HepG2 (cell line): ENCODE data around the gene ADCY1. TPM values are rescaled to one million over a fixed set of nuclear protein-coding genes. Genes with fewer than 3 reads are reported as not detected.
"Not testable (repeated sequence)": the region's sequence is repeated elsewhere in the genome, so short reads cannot be mapped to it uniquely, and the experiment has no call there.

Source experiments
- ARHGAP35 ChIP-seq: sonication (generic); formaldehyde crosslinking; IDR thresholded peaks from 2 replicates; pipeline ENCODE4 v1.9.0; 2022; ENCODE audit warnings: mild to moderate bottlenecking, inconsistent platforms, moderate library complexity, missing genetic modification reagents, borderline replicate concordance
- ARNT2 ChIP-seq: sonication (generic); formaldehyde crosslinking; IDR thresholded peaks from 2 replicates; pipeline ENCODE4 v1.8.0; 2022; ENCODE audit warnings: mild to moderate bottlenecking, low read depth, missing genetic modification reagents, moderate library complexity
- ATF7 ChIP-seq, 2 experiments: fragments of 450-650 bp in 1 of 2; sonication (generic) in 1 of 2; formaldehyde crosslinking in 1 of 2; IDR thresholded peaks; 2 replicates each; pipeline versions ENCODE4 v1.4.0 to v1.6.1; 2016 to 2020; ENCODE audit warnings: antibody characterized with exemption in 1 of 2, mild to moderate bottlenecking in 1 of 2, missing genetic modification reagents in 1 of 2
- BORCS8-MEF2B ChIP-seq: sonication (generic); formaldehyde crosslinking; IDR thresholded peaks from 2 replicates; pipeline ENCODE4 v1.8.0; 2022; ENCODE audit warnings: mild to moderate bottlenecking, missing genetic modification reagents
- FOSL2 ChIP-seq: sonication (generic); formaldehyde crosslinking; IDR thresholded peaks from 2 replicates; pipeline ENCODE4 v1.4.0; 2020; ENCODE audit warnings: missing genetic modification reagents
- FOXA1 ChIP-seq, 2 experiments: fragments of 450-650 bp in 1 of 2; sonication (generic) in 1 of 2; formaldehyde crosslinking in 1 of 2; IDR thresholded peaks; 2 replicates each; pipeline versions ENCODE4 v1.4.0 to v1.6.1; 2016 to 2020; ENCODE audit warnings: missing genetic modification reagents in 1 of 2
- FOXO1 ChIP-seq: sonication (generic); formaldehyde crosslinking; IDR thresholded peaks from 2 replicates; pipeline ENCODE4 v1.4.0; 2020; ENCODE audit warnings: missing genetic modification reagents
- GABPA ChIP-seq, 2 experiments: IDR thresholded peaks; 2 replicates each; pipeline ENCODE4 v1.6.1; 2011 to 2016; ENCODE audit warnings: low read depth in 2 of 2, low read length in 1 of 2, missing biosample characterization in 1 of 2, missing genetic modification characterization in 1 of 2
- HDAC1 ChIP-seq: sonication (generic); formaldehyde crosslinking; IDR thresholded peaks from 2 replicates; pipeline ENCODE4 v1.5.1; 2020; ENCODE audit warnings: mild to moderate bottlenecking, missing genetic modification reagents
- IRF2 ChIP-seq: IDR thresholded peaks from 2 replicates; pipeline ENCODE4 v1.6.1; 2018; ENCODE audit warnings: missing genetic modification reagents, missing compliant biosample characterization
- KDM5B ChIP-seq: sonication (generic); formaldehyde crosslinking; IDR thresholded peaks from 2 replicates; pipeline ENCODE4 v1.4.0; 2020; ENCODE audit warnings: missing genetic modification reagents, mild to moderate bottlenecking, borderline replicate concordance
- NCOA2 ChIP-seq: sonication (generic); formaldehyde crosslinking; IDR thresholded peaks from 2 replicates; pipeline ENCODE4 v1.8.0; 2022; ENCODE audit warnings: inconsistent platforms
- NKX3-1 ChIP-seq: sonication (generic); formaldehyde crosslinking; IDR thresholded peaks from 2 replicates; pipeline ENCODE4 v1.5.0; 2020; ENCODE audit warnings: missing genetic modification reagents
- NONO ChIP-seq, 2 experiments: fragments of 450-650 bp in 1 of 2; sonication (generic) in 1 of 2; formaldehyde crosslinking in 1 of 2; IDR thresholded peaks in 1 of 2; conservative IDR thresholded peaks in 1 of 2; 2 replicates each; pipeline versions ENCODE4 v1.6.1 to v1.8.0; 2017 to 2022; ENCODE audit warnings: mild to moderate bottlenecking in 1 of 2, missing genetic modification reagents in 1 of 2, moderate library complexity in 1 of 2
- POLR2A ChIP-seq, 2 experiments: IDR thresholded peaks; 2 replicates each; pipeline ENCODE4 v1.6.1; 2011; ENCODE audit warnings: low read depth in 2 of 2, low read length in 2 of 2, mild to moderate bottlenecking in 1 of 2, moderate library complexity in 1 of 2; ENCODE audit not compliant: insufficient read depth in 1 of 2
- REL ChIP-seq: sonication (generic); formaldehyde crosslinking; conservative IDR thresholded peaks from 2 replicates; pipeline ENCODE4 v1.8.0; 2022; ENCODE audit warnings: mild to moderate bottlenecking, missing genetic modification reagents, moderate library complexity
- SP1 ChIP-seq, 2 experiments: fragments of 450-650 bp in 1 of 2; sonication (generic) in 1 of 2; formaldehyde crosslinking in 1 of 2; IDR thresholded peaks; 2 replicates each; pipeline versions ENCODE4 v1.4.0 to v1.6.1; 2016 to 2020; ENCODE audit warnings: missing genetic modification reagents in 1 of 2
- SP4 ChIP-seq: sonication (generic); formaldehyde crosslinking; IDR thresholded peaks from 2 replicates; pipeline ENCODE4 v1.8.1; 2023; ENCODE audit warnings: mild to moderate bottlenecking, missing genetic modification reagents
- THAP11 ChIP-seq: IDR thresholded peaks from 2 replicates; pipeline ENCODE4 v1.6.1; 2016; ENCODE audit warnings: missing biosample characterization, missing genetic modification reagents
- THYN1 ChIP-seq: sonication (generic); formaldehyde crosslinking; IDR thresholded peaks from 2 replicates; pipeline ENCODE4 v1.8.1; 2023; ENCODE audit warnings: low read depth, mild to moderate bottlenecking, moderate library complexity, missing genetic modification reagents, borderline replicate concordance
- YEATS4 ChIP-seq: sonication (generic); formaldehyde crosslinking; IDR thresholded peaks from 2 replicates; pipeline ENCODE4 v1.4.0; 2020; ENCODE audit warnings: missing genetic modification reagents, borderline replicate concordance
- ZNF205 ChIP-seq: IDR thresholded peaks from 2 replicates; pipeline ENCODE4 v1.6.1; 2018; ENCODE audit warnings: missing biosample characterization, missing genetic modification reagents
- ZNF564 ChIP-seq: sonication (generic); formaldehyde crosslinking; IDR thresholded peaks from 2 replicates; pipeline ENCODE4 v1.8.1; 2023; ENCODE audit warnings: mild to moderate bottlenecking, missing genetic modification reagents
- ZNF614 ChIP-seq: IDR thresholded peaks from 2 replicates; pipeline ENCODE4 v1.6.1; 2018; ENCODE audit warnings: missing biosample characterization, missing genetic modification reagents, inconsistent platforms, borderline replicate concordance
- ZNF709 ChIP-seq: sonication (generic); formaldehyde crosslinking; IDR thresholded peaks from 2 replicates; pipeline ENCODE4 v1.5.0; 2020; ENCODE audit warnings: mild to moderate bottlenecking, missing genetic modification reagents
- ZNF775 ChIP-seq: sonication (generic); formaldehyde crosslinking; IDR thresholded peaks from 2 replicates; pipeline ENCODE4 v1.4.0; 2020; ENCODE audit warnings: missing genetic modification reagents, mild to moderate bottlenecking, moderate library complexity, borderline replicate concordance
- polyA plus RNA-seq, 8 experiments: library from polyadenylated mRNA; depleted of rRNA in 3 of 8; stranded (reverse) in 7 of 8; unstranded in 1 of 8; fragments of >200 nt; fragmentation: Illumina TruSeq in 4 of 8; extraction: Trizol in 4 of 8; gene quantifications; 2 replicates each; pipeline versions ENCODE4 v1.2.1 to v1.2.3, GENCODE V29; 2011 to 2016; ENCODE audit warnings: low read depth in 4 of 8, missing spikeins in 1 of 8, mixed read lengths in 1 of 8; ENCODE audit not compliant: insufficient read depth in 1 of 8
- total RNA-seq, 5 experiments: library from RNA; depleted of rRNA; stranded (reverse); fragments of >200 nt; fragmentation: Illumina TruSeq; extraction: Trizol; gene quantifications; 2 replicates each; pipeline ENCODE4 v1.2.3, GENCODE V29; 2016; ENCODE audit warnings: low read depth in 1 of 5
- TF ChIP-seq, protein P1 (sequence below): IDR thresholded peaks from 2 replicates; pipeline ENCODE4 v1.6.1; 2018; ENCODE audit warnings: missing genetic modification reagents

The ADCY1 gene
- total and polyA plus RNA-seq, 2 of the 13 experiments (the other 11 are each of a cell fraction or from before 2014, with no cell fraction given), result 0.80 to 1.2 TPM

DNA sequence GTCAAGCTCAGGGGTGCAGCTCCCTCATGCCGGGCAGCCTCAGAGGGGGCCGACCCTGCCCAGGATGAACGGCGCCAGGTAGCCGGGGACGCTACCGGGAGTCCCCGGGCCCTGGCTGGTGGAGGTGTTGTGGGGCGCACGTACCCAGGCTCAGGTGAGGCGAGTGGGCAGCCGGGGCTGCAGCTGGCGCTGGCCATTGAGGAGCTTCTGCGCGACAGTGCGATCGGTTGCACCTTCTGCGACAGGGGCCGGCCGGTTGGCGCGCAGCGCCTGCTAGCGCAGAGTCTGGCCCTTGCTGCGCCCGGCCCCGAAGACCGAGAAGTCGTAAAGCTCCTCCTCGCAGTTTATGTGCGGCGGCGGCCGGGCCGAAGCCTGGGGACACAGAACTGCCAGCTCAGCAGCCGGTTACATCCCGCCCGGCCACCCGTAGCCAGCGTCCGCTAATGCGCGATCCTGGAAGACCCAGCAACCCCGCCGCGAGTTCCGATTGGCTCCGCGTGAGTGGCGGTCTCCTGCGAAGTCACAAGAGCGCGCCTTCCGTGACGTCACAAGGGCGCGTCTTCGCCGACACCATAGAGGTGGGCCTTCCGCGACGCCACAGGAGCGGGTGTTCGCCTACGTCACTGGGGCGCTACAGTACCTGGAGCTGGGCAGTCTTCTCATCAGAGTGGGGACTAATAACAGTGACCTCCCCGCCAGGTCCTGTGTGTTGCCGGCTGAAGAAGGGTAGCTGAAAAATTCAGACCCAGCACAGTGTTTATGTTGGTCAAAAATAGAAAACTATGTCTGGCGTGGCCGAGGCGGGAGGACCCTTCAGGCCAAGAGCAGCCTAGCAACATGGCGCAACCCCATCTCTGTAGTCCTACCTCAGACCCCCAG is 194.6 kb downstream of the ADCY1 start (continued):
- peak; percentile 43; the same call in 1 of the 2 replicates for TF ChIP-seq ARHGAP35 (CRISPR knock-in tag)
- 0 out of 2 replicates have a peak, but pooled peaks have one; percentile 56 for TF ChIP-seq ARNT2 (CRISPR knock-in tag)
- peak; percentile 64; the same call in 1 of the 2 replicates for TF ChIP-seq ZNF614 (CRISPR knock-in tag)
- TF ChIP-seq FOSL2 (CRISPR knock-in tag), result peak; percentile 40
- TF ChIP-seq ATF7 (IDR thresholded peaks at IDR 0.05), result peak; percentile 75
- 0 out of 2 replicates have a peak, but pooled peaks have one; percentile 52 for TF ChIP-seq ATF7 (CRISPR knock-in tag; IDR thresholded peaks at IDR 0.05)
- 0 out of 2 replicates have a peak, but pooled peaks have one; percentile 26 for TF ChIP-seq NCOA2 (CRISPR knock-in tag)
- TF ChIP-seq IRF2 (CRISPR knock-in tag), result peak; percentile 87
- TF ChIP-seq POLR2A (IDR thresholded peaks at IDR 0.05; ENCODE audit: insufficient read depth in 1 of 2, low read depth in 2 of 2, low read length in 2 of 2), result peak in 1 of 2 experiments; percentile 69; a peak in 3 of 4 replicates
- TF ChIP-seq THYN1 (CRISPR knock-in tag), result 0 out of 2 replicates have a peak, but pooled peaks have one; percentile 76
- peak; percentile 72 for TF ChIP-seq BORCS8-MEF2B (CRISPR knock-in tag)
- peak; percentile 66 for TF ChIP-seq ZNF709
- TF ChIP-seq THAP11, result peak; percentile 92
- not testable (repeated sequence) for TF ChIP-seq SP1, NONO, FOXA1 (IDR thresholded peaks at IDR 0.05)
- TF ChIP-seq SP1 (CRISPR knock-in tag; IDR thresholded peaks at IDR 0.05), result peak; percentile 90
- TF ChIP-seq ZNF775 (CRISPR knock-in tag), result 0 out of 2 replicates have a peak, but pooled peaks have one; percentile 15
- TF ChIP-seq GABPA (IDR thresholded peaks at IDR 0.05; ENCODE audit: low read depth, low read length), result peak; percentile 20; the same call in 1 of the 2 replicates
- peak; percentile 77 for TF ChIP-seq GABPA (CRISPR knock-in tag; IDR thresholded peaks at IDR 0.05; ENCODE audit: low read depth)
- TF ChIP-seq SP4 (CRISPR knock-in tag), result peak; percentile 76
- TF ChIP-seq YEATS4, result peak; percentile 77; the same call in 1 of the 2 replicates
- peak; percentile 66; the same call in 1 of the 2 replicates for TF ChIP-seq NONO (CRISPR knock-in tag; conservative IDR thresholded peaks at IDR 0.05)
- peak; percentile 66; the same call in 1 of the 2 replicates for TF ChIP-seq KDM5B (CRISPR knock-in tag)
- peak; percentile 49; the same call in 1 of the 2 replicates for TF ChIP-seq ZNF205 (CRISPR knock-in tag)
- TF ChIP-seq ZNF564 (CRISPR knock-in tag), result peak; percentile 72; the same call in 1 of the 2 replicates
- TF ChIP-seq, protein P1, sequence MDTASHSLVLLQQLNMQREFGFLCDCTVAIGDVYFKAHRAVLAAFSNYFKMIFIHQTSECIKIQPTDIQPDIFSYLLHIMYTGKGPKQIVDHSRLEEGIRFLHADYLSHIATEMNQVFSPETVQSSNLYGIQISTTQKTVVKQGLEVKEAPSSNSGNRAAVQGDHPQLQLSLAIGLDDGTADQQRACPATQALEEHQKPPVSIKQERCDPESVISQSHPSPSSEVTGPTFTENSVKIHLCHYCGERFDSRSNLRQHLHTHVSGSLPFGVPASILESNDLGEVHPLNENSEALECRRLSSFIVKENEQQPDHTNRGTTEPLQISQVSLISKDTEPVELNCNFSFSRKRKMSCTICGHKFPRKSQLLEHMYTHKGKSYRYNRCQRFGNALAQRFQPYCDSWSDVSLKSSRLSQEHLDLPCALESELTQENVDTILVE (CRISPR knock-in tag), result peak; percentile 89
- TF ChIP-seq FOXO1, result 0 out of 2 replicates have a peak, but pooled peaks have one; percentile 7
- peak; percentile 92 for TF ChIP-seq HDAC1 (CRISPR knock-in tag)
- peak; percentile 59; the same call in 1 of the 2 replicates for TF ChIP-seq NKX3-1 (CRISPR knock-in tag)
- TF ChIP-seq REL (CRISPR knock-in tag), result peak; percentile 76
- 0 out of 2 replicates have a peak, but pooled peaks have one; percentile 4 for TF ChIP-seq FOXA1 (CRISPR knock-in tag; IDR thresholded peaks at IDR 0.05)
